Breast epithelium (tissue), 3 donors: ENCODE results near the gene LTO1.

Source experiments
- POLR2A ChIP-seq: fragments of 450-650 bp; IDR thresholded peaks from one replicate; pipeline ENCODE4 v1.6.1; 2016; ENCODE audit warnings: antibody characterized with exemption, mild to moderate bottlenecking, moderate library complexity
- TF ChIP-seq, protein P1 (sequence below), 3 donors: fragments of 450-650 bp; IDR thresholded peaks; one replicate each; pipeline ENCODE4 v1.5.1; 2016 to 2017; ENCODE audit warnings: antibody characterized with exemption in 3 of 3, mild to moderate bottlenecking in 3 of 3, moderate library complexity in 3 of 3

DNA sequence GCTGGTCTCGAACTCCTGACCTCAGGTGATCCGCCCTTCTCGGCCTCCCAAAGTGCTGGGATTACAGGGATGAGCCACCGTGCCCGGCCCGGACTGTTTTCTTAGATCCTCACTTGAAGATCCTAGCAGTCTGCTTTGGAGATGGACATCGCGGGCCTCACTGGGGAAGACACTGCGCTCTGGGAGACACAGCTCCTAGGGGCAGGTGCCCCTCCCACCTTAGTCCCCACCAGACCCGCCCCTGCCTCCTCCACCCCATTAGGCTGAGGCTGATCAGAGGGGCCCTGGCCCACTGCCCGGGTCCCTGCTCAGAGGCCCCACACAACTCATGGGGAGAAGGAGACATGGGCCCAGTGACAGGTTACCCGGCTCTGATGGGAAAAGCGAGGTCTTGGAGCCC lies 11.3 kb upstream of the LTO1 start:
- TF ChIP-seq, protein P1, sequence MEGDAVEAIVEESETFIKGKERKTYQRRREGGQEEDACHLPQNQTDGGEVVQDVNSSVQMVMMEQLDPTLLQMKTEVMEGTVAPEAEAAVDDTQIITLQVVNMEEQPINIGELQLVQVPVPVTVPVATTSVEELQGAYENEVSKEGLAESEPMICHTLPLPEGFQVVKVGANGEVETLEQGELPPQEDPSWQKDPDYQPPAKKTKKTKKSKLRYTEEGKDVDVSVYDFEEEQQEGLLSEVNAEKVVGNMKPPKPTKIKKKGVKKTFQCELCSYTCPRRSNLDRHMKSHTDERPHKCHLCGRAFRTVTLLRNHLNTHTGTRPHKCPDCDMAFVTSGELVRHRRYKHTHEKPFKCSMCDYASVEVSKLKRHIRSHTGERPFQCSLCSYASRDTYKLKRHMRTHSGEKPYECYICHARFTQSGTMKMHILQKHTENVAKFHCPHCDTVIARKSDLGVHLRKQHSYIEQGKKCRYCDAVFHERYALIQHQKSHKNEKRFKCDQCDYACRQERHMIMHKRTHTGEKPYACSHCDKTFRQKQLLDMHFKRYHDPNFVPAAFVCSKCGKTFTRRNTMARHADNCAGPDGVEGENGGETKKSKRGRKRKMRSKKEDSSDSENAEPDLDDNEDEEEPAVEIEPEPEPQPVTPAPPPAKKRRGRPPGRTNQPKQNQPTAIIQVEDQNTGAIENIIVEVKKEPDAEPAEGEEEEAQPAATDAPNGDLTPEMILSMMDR (IDR thresholded peaks at IDR 0.05), result no peak
- TF ChIP-seq POLR2A, result no peak
